ENCODE results near the gene SFSWAP. TPM values are rescaled to one million over a fixed set of nuclear protein-coding genes. Genes with fewer than 3 reads are reported as not detected.
"Not testable (repeated sequence)": the region's sequence is repeated elsewhere in the genome, so short reads cannot be mapped to it uniquely, and the experiment has no call there.

Gene SFSWAP
- total and polyA plus RNA-seq, 5 donors from 2014 or later = 14.6 to 105 (median 18.3) TPM

GRCh38 chr12:131805421-131805820, 94.5 kb downstream of the SFSWAP start:
- peaks cover 13% of the 10 kb centered on the region for H3K36me3 ChIP-seq (ENCODE audit: control insufficient read depth, insufficient read depth, low read length)
- Mint-ChIP-seq H3K36me3 (peaks cover 12% of the 10 kb centered on the region), H3K27me3 (no peaks in the 10 kb centered on the region), H3K27ac (no peak overlapping the region), H3K9me3 (peaks cover 0 to 4% (median 0%) of the 10 kb centered on the region in 7 donors), H3K4me1 (peaks cover 0 to 4% (median under 1%) of the 10 kb centered on the region in 4 donors), H3K4me3 (no peak overlapping the region)
- H3K27me3 ChIP-seq (ENCODE audit: control insufficient read depth, insufficient read depth, low read length) = no peaks in the 10 kb centered on the region
- ATAC-seq (ENCODE audit: low read depth in 2 of 2) = no peak
- no peaks in the 10 kb centered on the region for H3K4me1 ChIP-seq (ENCODE audit: control insufficient read depth, insufficient read depth, low read length, poor library complexity, severe bottlenecking)
- H3K9me3 ChIP-seq (ENCODE audit: control insufficient read depth in 2 of 2, low read length in 2 of 2) = no peaks in the 10 kb centered on the region
- no peak overlapping the region for H3K4me3 ChIP-seq (ENCODE audit: low read depth, low read length)
- H3K27ac ChIP-seq (ENCODE audit: insufficient read depth, low read length, poor library complexity, severe bottlenecking) = no peak overlapping the region
- no peak for DNase-seq

- no peak overlapping the region for H3K27ac Mint-ChIP-seq
- H3K4me1 Mint-ChIP-seq = peaks cover 0 to 4% (median under 1%) of the 10 kb centered on the region in 4 donors
- Histone ChIP-seq H3K27me3 (ENCODE audit: control insufficient read depth, insufficient read depth, low read length) (no peaks in the 10 kb centered on the region), H3K27ac (ENCODE audit: insufficient read depth, low read length, poor library complexity, severe bottlenecking) (no peak overlapping the region), H3K9me3 (ENCODE audit: control insufficient read depth in 2 of 2, low read length in 2 of 2) (no peaks in the 10 kb centered on the region), H3K4me1 (ENCODE audit: control insufficient read depth, insufficient read depth, low read length, poor library complexity, severe bottlenecking) (no peaks in the 10 kb centered on the region), H3K4me3 (ENCODE audit: low read depth, low read length) (no peak overlapping the region), H3K36me3 (ENCODE audit: control insufficient read depth, insufficient read depth, low read length) (peaks cover 8% of the 10 kb centered on the region)
- no peak overlapping the region for H3K4me3 Mint-ChIP-seq
- no peak for DNase-seq
- ATAC-seq (ENCODE audit: low read depth in 2 of 2) = no peak
- peaks cover 6% of the 10 kb centered on the region for H3K36me3 Mint-ChIP-seq
- peaks cover 0 to 4% (median 0%) of the 10 kb centered on the region in 7 donors for H3K9me3 Mint-ChIP-seq
- H3K27me3 Mint-ChIP-seq = no peaks in the 10 kb centered on the region
Observed at GRCh38 chr12:131806674-131807073, 95.8 kb downstream of the SFSWAP start.

GRCh38 chr12:131808744-131809371, 98.0 kb downstream of the SFSWAP start:
- H3K9me3 ChIP-seq (ENCODE audit: control insufficient read depth in 2 of 2, low read length in 2 of 2) = peaks cover 3 to 4% of the 10 kb centered on the region in 2 experiments
- H3K4me3 ChIP-seq (ENCODE audit: low read depth, low read length) = no peak overlapping the region
- Mint-ChIP-seq H3K36me3 (peaks cover 5% of the 10 kb centered on the region), H3K4me3 (peak overlapping the region in 3 of 4 donors; percentile 71 to 91 (median 78)), H3K27ac (peak overlapping the region in 1 of 3 donors; percentile 32), H3K27me3 (no peaks in the 10 kb centered on the region), H3K4me1 (peaks cover 0 to 4% (median under 1%) of the 10 kb centered on the region in 4 donors), H3K9me3 (peaks cover 0 to 16% (median 3%) of the 10 kb centered on the region in 7 donors)
- no peaks in the 10 kb centered on the region for H3K27me3 ChIP-seq (ENCODE audit: control insufficient read depth, insufficient read depth, low read length)
- ATAC-seq (ENCODE audit: low read depth in 2 of 2) = peak; percentile 31 to 60
- peak overlapping the region; percentile 33 for H3K27ac ChIP-seq (ENCODE audit: insufficient read depth, low read length, poor library complexity, severe bottlenecking)
- no peaks in the 10 kb centered on the region for H3K4me1 ChIP-seq (ENCODE audit: control insufficient read depth, insufficient read depth, low read length, poor library complexity, severe bottlenecking)
- H3K36me3 ChIP-seq (ENCODE audit: control insufficient read depth, insufficient read depth, low read length) = no peaks in the 10 kb centered on the region
- DNase-seq = peak in 2 of 3 donors; percentile 32 to 82

- H3K27ac ChIP-seq (ENCODE audit: insufficient read depth, low read length, poor library complexity, severe bottlenecking); DNase-seq; ATAC-seq (ENCODE audit: low read depth in 2 of 2); H3K27me3 ChIP-seq (ENCODE audit: control insufficient read depth, insufficient read depth, low read length); H3K4me1 Mint-ChIP-seq; H3K27me3 Mint-ChIP-seq; H3K4me1 ChIP-seq (ENCODE audit: control insufficient read depth, insufficient read depth, low read length, poor library complexity, severe bottlenecking); H3K9me3 ChIP-seq (ENCODE audit: control insufficient read depth in 2 of 2, low read length in 2 of 2); H3K36me3 ChIP-seq (ENCODE audit: control insufficient read depth, insufficient read depth, low read length); H3K36me3 Mint-ChIP-seq; H3K27ac Mint-ChIP-seq; H3K4me3 ChIP-seq (ENCODE audit: low read depth, low read length): not testable (repeated sequence)
- Mint-ChIP-seq H3K9me3 (peaks cover 0 to 16% (median 3%) of the 10 kb centered on the region in 7 donors), H3K4me3 (peak overlapping the region in 2 of 4 donors; percentile 71 to 91)
Observed at GRCh38 chr12:131809476-131810254, 98.8 kb downstream of the SFSWAP start.

- Histone ChIP-seq H3K4me3 (ENCODE audit: low read depth, low read length) (no peak overlapping the region), H3K4me1 (ENCODE audit: control insufficient read depth, insufficient read depth, low read length, poor library complexity, severe bottlenecking) (no peaks in the 10 kb centered on the region), H3K9me3 (ENCODE audit: control insufficient read depth in 2 of 2, low read length in 2 of 2) (peaks cover 3 to 4% of the 10 kb centered on the region in 2 experiments), H3K36me3 (ENCODE audit: control insufficient read depth, insufficient read depth, low read length) (no peaks in the 10 kb centered on the region), H3K27me3 (ENCODE audit: control insufficient read depth, insufficient read depth, low read length) (no peaks in the 10 kb centered on the region), H3K27ac (ENCODE audit: insufficient read depth, low read length, poor library complexity, severe bottlenecking) (no peak overlapping the region)
- Mint-ChIP-seq H3K36me3 (no peaks in the 10 kb centered on the region), H3K4me1 (no peaks in the 10 kb centered on the region), H3K27me3 (no peaks in the 10 kb centered on the region), H3K4me3 (no peak overlapping the region), H3K9me3 (peaks cover 0 to 16% (median 3%) of the 10 kb centered on the region in 7 donors), H3K27ac (no peak overlapping the region)
- ATAC-seq (ENCODE audit: low read depth in 2 of 2) (no peak), DNase-seq (no peak)
Observed at GRCh38 chr12:131810726-131811125, 99.8 kb downstream of the SFSWAP start.

GRCh38 chr12:131815131-131815530, 104.2 kb downstream of the SFSWAP start:
- Histone ChIP-seq H3K4me1 (ENCODE audit: control insufficient read depth, insufficient read depth, low read length, poor library complexity, severe bottlenecking) (no peaks in the 10 kb centered on the region), H3K4me3 (ENCODE audit: low read depth, low read length) (no peak overlapping the region), H3K27ac (ENCODE audit: insufficient read depth, low read length, poor library complexity, severe bottlenecking) (no peak overlapping the region), H3K27me3 (ENCODE audit: control insufficient read depth, insufficient read depth, low read length) (no peaks in the 10 kb centered on the region), H3K9me3 (ENCODE audit: control insufficient read depth in 2 of 2, low read length in 2 of 2) (peaks cover 3 to 4% of the 10 kb centered on the region in 2 experiments), H3K36me3 (ENCODE audit: control insufficient read depth, insufficient read depth, low read length) (no peaks in the 10 kb centered on the region)
- Mint-ChIP-seq H3K27ac (no peak overlapping the region), H3K9me3 (peaks cover 0 to 16% (median 5%) of the 10 kb centered on the region in 7 donors), H3K4me1 (no peaks in the 10 kb centered on the region), H3K27me3 (no peaks in the 10 kb centered on the region), H3K36me3 (no peaks in the 10 kb centered on the region), H3K4me3 (no peak overlapping the region)
- ATAC-seq (ENCODE audit: low read depth in 2 of 2) (no peak), DNase-seq (no peak)

GRCh38 chr12:131816495-131816894, 105.6 kb downstream of the SFSWAP start:
- H3K9me3 Mint-ChIP-seq = peaks cover 0 to 16% (median 5%) of the 10 kb centered on the region in 7 donors
- H3K4me1 Mint-ChIP-seq = peaks cover 0 to 2% (median 0%) of the 10 kb centered on the region in 4 donors
- H3K27ac Mint-ChIP-seq = no peak overlapping the region
- H3K36me3 Mint-ChIP-seq = no peaks in the 10 kb centered on the region
- Histone ChIP-seq H3K4me3 (ENCODE audit: low read depth, low read length) (no peak overlapping the region), H3K9me3 (ENCODE audit: control insufficient read depth in 2 of 2, low read length in 2 of 2) (peaks cover 3 to 4% of the 10 kb centered on the region in 2 experiments), H3K36me3 (ENCODE audit: control insufficient read depth, insufficient read depth, low read length) (no peaks in the 10 kb centered on the region), H3K4me1 (ENCODE audit: control insufficient read depth, insufficient read depth, low read length, poor library complexity, severe bottlenecking) (no peaks in the 10 kb centered on the region), H3K27me3 (ENCODE audit: control insufficient read depth, insufficient read depth, low read length) (no peaks in the 10 kb centered on the region), H3K27ac (ENCODE audit: insufficient read depth, low read length, poor library complexity, severe bottlenecking) (no peak overlapping the region)
- H3K27me3 Mint-ChIP-seq = peaks cover 1% of the 10 kb centered on the region
- DNase-seq = no peak
- no peak overlapping the region for H3K4me3 Mint-ChIP-seq
- ATAC-seq (ENCODE audit: low read depth in 2 of 2) = no peak

Data from CD4-positive, CD25-positive, alpha-beta regulatory T cell (primary cell).